Measurements from ENCODE around the gene C1orf159.

DNA sequence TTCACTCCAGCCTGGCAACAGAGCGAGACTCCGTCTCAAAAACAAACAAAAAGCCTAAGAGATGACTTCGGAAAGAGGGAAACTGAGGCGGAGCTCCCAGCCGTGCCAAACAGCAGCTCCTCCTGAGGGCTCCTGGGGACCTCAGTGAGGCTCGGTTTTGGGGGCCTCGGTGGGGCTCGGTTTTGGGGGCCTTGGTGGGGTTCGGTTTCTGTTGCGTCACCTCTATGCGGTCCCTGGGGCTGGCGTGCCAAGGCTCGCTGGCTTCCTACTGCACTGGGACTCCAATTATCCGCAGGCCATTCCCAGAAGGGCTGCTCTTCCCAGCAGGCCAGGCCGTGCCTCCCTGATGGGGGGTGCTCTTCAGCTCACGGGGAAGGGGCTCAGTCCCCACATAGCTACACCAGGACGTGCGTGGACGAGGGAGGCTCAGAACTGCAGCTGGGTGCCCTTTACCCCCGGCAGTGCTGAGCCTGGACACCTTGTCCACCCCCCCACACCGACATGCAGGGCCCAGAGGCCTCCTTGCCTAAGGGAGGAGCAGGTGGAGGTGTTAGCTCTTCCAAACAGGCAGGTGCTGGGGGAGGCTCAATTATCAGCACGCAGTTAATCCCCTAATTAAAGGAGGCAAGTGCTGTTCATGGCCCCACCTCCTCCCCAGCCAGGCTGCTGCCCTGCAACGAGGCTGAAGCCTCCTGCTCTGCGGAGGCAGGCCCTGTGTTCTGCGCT, 5.1 kb upstream of the C1orf159 start:
- TF ChIP-seq, protein P1, sequence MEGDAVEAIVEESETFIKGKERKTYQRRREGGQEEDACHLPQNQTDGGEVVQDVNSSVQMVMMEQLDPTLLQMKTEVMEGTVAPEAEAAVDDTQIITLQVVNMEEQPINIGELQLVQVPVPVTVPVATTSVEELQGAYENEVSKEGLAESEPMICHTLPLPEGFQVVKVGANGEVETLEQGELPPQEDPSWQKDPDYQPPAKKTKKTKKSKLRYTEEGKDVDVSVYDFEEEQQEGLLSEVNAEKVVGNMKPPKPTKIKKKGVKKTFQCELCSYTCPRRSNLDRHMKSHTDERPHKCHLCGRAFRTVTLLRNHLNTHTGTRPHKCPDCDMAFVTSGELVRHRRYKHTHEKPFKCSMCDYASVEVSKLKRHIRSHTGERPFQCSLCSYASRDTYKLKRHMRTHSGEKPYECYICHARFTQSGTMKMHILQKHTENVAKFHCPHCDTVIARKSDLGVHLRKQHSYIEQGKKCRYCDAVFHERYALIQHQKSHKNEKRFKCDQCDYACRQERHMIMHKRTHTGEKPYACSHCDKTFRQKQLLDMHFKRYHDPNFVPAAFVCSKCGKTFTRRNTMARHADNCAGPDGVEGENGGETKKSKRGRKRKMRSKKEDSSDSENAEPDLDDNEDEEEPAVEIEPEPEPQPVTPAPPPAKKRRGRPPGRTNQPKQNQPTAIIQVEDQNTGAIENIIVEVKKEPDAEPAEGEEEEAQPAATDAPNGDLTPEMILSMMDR (IDR thresholded peaks at IDR 0.05): no peak
- no peak for TF ChIP-seq POLR2A (IDR thresholded peaks at IDR 0.05)
